Measurements from ENCODE around the gene RCBTB2.

DNA sequence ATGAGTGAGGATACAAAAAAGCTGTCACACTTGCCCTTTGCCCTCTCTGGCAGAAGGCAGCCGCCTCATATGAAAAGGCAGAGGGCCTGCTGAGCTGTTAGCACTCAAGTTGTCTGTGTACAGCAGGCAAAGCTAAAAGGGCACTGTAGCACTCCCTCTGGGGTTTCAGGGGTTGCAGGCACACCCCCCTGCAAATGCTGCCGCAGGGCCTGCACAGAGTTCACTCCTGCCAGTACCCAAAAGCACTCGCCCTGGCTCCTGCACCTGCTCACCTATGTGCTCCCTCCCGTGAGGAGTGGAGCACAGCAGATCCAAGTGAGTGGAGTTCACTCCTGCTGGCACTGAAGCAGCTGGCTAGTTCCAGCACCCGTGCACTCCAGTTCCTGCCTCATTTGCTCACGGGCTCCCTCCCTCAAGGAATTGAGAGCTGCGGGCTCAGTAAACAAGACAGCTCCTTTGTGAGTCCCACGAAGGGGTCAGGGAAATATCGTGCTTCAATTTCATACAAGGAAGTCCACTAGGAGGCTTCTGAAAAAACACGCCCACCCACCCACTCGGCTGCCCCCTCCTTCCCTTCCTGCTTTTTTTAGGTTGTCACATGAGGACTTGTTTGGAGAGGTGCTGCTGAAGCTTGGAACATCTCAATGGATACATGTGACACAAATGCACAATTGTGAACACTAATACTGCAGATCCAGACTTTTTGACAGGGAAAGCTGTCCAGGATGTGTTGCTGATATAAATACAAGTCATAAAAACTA, 9.9 kb upstream of the RCBTB2 start:
- TF ChIP-seq POLR2A (conservative IDR thresholded peaks at IDR 0.05) (no peak), NFXL1 (CRISPR knock-in tag; IDR thresholded peaks at IDR 0.05) (no peak)
